WTC11 (cell line): Measurements from ENCODE around the gene FAM3B.

Experiments
- CREB1 ChIP-seq: sonication (generic); formaldehyde crosslinking; IDR thresholded peaks from 2 replicates; pipeline ENCODE4 v1.8.0; 2023; ENCODE audit warnings: mild to moderate bottlenecking, missing genetic modification reagents
- FOXP1 ChIP-seq: sonication (generic); formaldehyde crosslinking; IDR thresholded peaks from 2 replicates; pipeline ENCODE4 v1.8.0; 2022; ENCODE audit warnings: missing genetic modification reagents, mild to moderate bottlenecking, moderate library complexity, borderline replicate concordance
- JUN ChIP-seq: sonication (generic); formaldehyde crosslinking; IDR thresholded peaks from 2 replicates; pipeline ENCODE4 v1.8.0; 2023; ENCODE audit warnings: mild to moderate bottlenecking, missing genetic modification reagents
- SP1 ChIP-seq: sonication (generic); formaldehyde crosslinking; conservative IDR thresholded peaks from 2 replicates; pipeline ENCODE4 v1.8.1; 2022; ENCODE audit warnings: missing genetic modification reagents
- TF ChIP-seq, protein P1 (sequence below): sonication (generic); formaldehyde crosslinking; IDR thresholded peaks from 2 replicates; pipeline ENCODE4 v1.8.1; 2023; ENCODE audit warnings: mild to moderate bottlenecking, moderate library complexity, missing genetic modification reagents

DNA sequence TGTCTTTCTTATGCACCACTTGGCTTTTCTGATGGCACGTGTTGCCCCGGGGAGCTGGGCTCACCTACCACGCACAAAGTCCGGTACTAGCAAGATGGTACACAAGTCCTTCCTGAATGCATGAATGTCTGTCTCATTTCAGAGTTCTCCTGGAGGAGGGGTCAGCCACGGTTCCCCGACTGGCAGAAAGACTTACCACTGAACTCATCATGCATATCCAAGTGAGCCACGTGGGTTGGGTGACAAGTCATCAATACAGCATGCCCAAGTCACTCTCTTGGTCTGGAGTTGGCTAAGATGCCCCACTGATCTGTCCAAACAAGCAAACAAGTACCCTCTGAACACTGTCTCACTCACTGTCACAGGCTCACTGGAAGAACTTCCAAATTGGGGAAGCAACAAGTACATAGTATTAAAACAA is 80.9 kb downstream of the FAM3B start:
- TF ChIP-seq, protein P1, sequence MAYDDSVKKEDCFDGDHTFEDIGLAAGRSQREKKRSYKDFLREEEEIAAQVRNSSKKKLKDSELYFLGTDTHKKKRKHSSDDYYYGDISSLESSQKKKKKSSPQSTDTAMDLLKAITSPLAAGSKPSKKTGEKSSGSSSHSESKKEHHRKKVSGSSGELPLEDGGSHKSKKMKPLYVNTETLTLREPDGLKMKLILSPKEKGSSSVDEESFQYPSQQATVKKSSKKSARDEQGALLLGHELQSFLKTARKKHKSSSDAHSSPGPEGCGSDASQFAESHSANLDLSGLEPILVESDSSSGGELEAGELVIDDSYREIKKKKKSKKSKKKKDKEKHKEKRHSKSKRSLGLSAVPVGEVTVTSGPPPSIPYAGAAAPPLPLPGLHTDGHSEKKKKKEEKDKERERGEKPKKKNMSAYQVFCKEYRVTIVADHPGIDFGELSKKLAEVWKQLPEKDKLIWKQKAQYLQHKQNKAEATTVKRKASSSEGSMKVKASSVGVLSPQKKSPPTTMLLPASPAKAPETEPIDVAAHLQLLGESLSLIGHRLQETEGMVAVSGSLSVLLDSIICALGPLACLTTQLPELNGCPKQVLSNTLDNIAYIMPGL = no peak
- no peak for TF ChIP-seq SP1
- TF ChIP-seq JUN (CRISPR knock-in tag) = no peak
- no peak for TF ChIP-seq CREB1
- TF ChIP-seq FOXP1 (CRISPR knock-in tag) = no peak
